HCT116 (cell line): ENCODE measurements around the gene OSBP2. TPM values are rescaled to one million over a fixed set of nuclear protein-coding genes. Genes with fewer than 3 reads are reported as not detected.

Experiments used
- ATAC-seq: fragments of 200-7000 bp; cut with Tn5 transposase; 2 replicates; pipeline ENCODE4 v1.9.1; 2020; ENCODE audit warnings: mild to moderate bottlenecking, moderate library complexity
- BruUV-seq: library from RNA; stranded (reverse); fragments of 400-500 nt; replicated peaks from 2 replicates; lab custom pipeline; 2021; lab: Mats Ljungman, UMichigan
- CTCF ChIA-PET: fragments of 300-600 bp; sonication (Branson Sonifier 250); formaldehyde crosslinking; loops from one replicate; lab custom pipeline; 2021; ENCODE audit warnings: antibody characterized with exemption; lab: Charles Lee
- POLR2A ChIA-PET: fragments of 300-600, 350-600 bp; sonication (Branson Sonifier 250); formaldehyde crosslinking; loops from one replicate; lab custom pipeline; 2021; ENCODE audit warnings: antibody characterized with exemption; lab: Charles Lee
- RAD21 ChIA-PET, 2 experiments: fragments of 300-600 bp; sonication (Branson Sonifier 250); formaldehyde crosslinking; loops; one replicate each; lab custom pipeline; 2023; ENCODE audit warnings: low total read pairs in 2 of 2; ENCODE audit not compliant: uncharacterized antibody in 2 of 2, unreplicated experiment in 2 of 2, low non-redundant PET in 1 of 2; lab: Charles Lee
- DNase-seq: peaks from one replicate; pipeline ENCODE4 v3.0.0-alpha.2; 2010; ENCODE audit warnings: low read depth, low spot score
- H2AFZ ChIP-seq: fragments of 200-600 bp; shearing (Covaris generic), sonication (generic); 2 replicates; pipeline ENCODE4 v1.6.1; 2017; ENCODE audit warnings: low read depth, mixed run types, mixed read lengths, antibody characterized with exemption, low read length; ENCODE audit not compliant: poor library complexity, severe bottlenecking
- H3K27ac ChIP-seq: 2 replicates; pipeline ENCODE4 v1.5.1; 2012; ENCODE audit warnings: low read depth, low read length
- H3K27me3 ChIP-seq: fragments of 200-600 bp; sonication (generic); 2 replicates; pipeline ENCODE4 v1.6.1; 2016; ENCODE audit warnings: mixed run types, low read length, mixed read lengths; ENCODE audit not compliant: insufficient read depth
- H3K36me3 ChIP-seq, 2 experiments: fragments of 200-500 bp in 1 of 2; fragments of 200-600 bp in 1 of 2; sonication (Bioruptor generic) in 1 of 2; sonication (generic) in 1 of 2; 2 replicates each; pipeline versions ENCODE4 v1.5.1 to v1.6.1; 2014 to 2016; ENCODE audit warnings: low read length in 2 of 2, inconsistent platforms in 1 of 2, mixed read lengths in 1 of 2, mixed run types in 1 of 2; ENCODE audit not compliant: insufficient read depth in 2 of 2, control insufficient read depth in 1 of 2
- H3K4me1 ChIP-seq, 2 experiments: fragments of 200-600 bp in 1 of 2; sonication (generic) in 1 of 2; 2 replicates each; pipeline versions ENCODE4 v1.5.1 to v1.6.1; 2012 to 2017; ENCODE audit warnings: low read length in 2 of 2, inconsistent platforms in 1 of 2, mild to moderate bottlenecking in 1 of 2, mixed read lengths in 1 of 2, mixed run types in 1 of 2, moderate library complexity in 1 of 2; ENCODE audit not compliant: insufficient read depth in 2 of 2, control insufficient read depth in 1 of 2
- H3K4me2 ChIP-seq: fragments of 200-600 bp; sonication (generic); 2 replicates; pipeline ENCODE4 v1.6.1; 2017; ENCODE audit warnings: mixed run types, low read length, mixed read lengths
- H3K4me3 ChIP-seq, 2 experiments: fragments of 200-600 bp in 1 of 2; sonication (generic) in 1 of 2; replicated peaks in 1 of 2; 2 replicates each; pipeline ENCODE4 v1.5.1; 2011 to 2016; ENCODE audit warnings: low read length in 2 of 2, control low read depth in 1 of 2, low read depth in 1 of 2, mild to moderate bottlenecking in 1 of 2, mixed read lengths in 1 of 2, mixed run types in 1 of 2
- H3K79me2 ChIP-seq: fragments of 200-600 bp; sonication (generic); 2 replicates; pipeline ENCODE4 v1.6.1; 2017; ENCODE audit warnings: mild to moderate bottlenecking, mixed run types, low read length, moderate library complexity, mixed read lengths; ENCODE audit not compliant: insufficient read depth
- H3K9ac ChIP-seq: fragments of 200-600 bp; sonication (generic); 2 replicates; pipeline ENCODE4 v1.6.1; 2016; ENCODE audit warnings: low read length, mixed read lengths
- H3K9me2 ChIP-seq: fragments of 200-600 bp; sonication (generic), shearing (Covaris generic); 2 replicates; pipeline ENCODE4 v1.6.1; 2017; ENCODE audit warnings: mixed run types, mild to moderate bottlenecking, moderate library complexity; ENCODE audit not compliant: insufficient read depth
- H3K9me3 ChIP-seq, 2 experiments: fragments of 200-500 bp in 1 of 2; fragments of 200-600 bp in 1 of 2; sonication (Bioruptor generic) in 1 of 2; sonication (generic) in 1 of 2; 2 replicates each; pipeline ENCODE4 v1.6.1; 2014 to 2017; ENCODE audit warnings: low read length in 2 of 2, mixed read lengths in 2 of 2, inconsistent platforms in 1 of 2, low read depth in 1 of 2, mild to moderate bottlenecking in 1 of 2, mixed run types in 1 of 2, moderate library complexity in 1 of 2; ENCODE audit not compliant: control insufficient read depth in 1 of 2, insufficient read depth in 1 of 2
- H4K20me1 ChIP-seq: fragments of 200-600 bp; sonication (generic), shearing (Covaris generic); 2 replicates; pipeline ENCODE4 v1.6.1; 2017; ENCODE audit warnings: mixed run types, mild to moderate bottlenecking, moderate library complexity; ENCODE audit not compliant: insufficient read depth
- CBX3 ChIP-seq: IDR thresholded peaks from 2 replicates; pipeline ENCODE4 v1.6.1; 2012; ENCODE audit warnings: low read depth
- CEBPB ChIP-seq: IDR thresholded peaks from 2 replicates; pipeline ENCODE4 v1.6.1; 2012; ENCODE audit warnings: low read depth
- JUND ChIP-seq: IDR thresholded peaks from 2 replicates; pipeline ENCODE4 v1.6.1; 2012
- POLR2A ChIP-seq: IDR thresholded peaks from 2 replicates; pipeline ENCODE4 v1.7.0; 2011; ENCODE audit warnings: borderline replicate concordance; ENCODE audit not compliant: insufficient read depth, insufficient read length; ENCODE audit errors: extremely low read depth
- SIN3A ChIP-seq: IDR thresholded peaks from 2 replicates; pipeline ENCODE4 v1.6.1; 2012; ENCODE audit warnings: low read depth
- SP1 ChIP-seq: IDR thresholded peaks from 2 replicates; pipeline ENCODE4 v1.6.1; 2012; ENCODE audit warnings: low read depth
- SRF ChIP-seq: IDR thresholded peaks from 2 replicates; pipeline ENCODE4 v1.6.1; 2012; ENCODE audit warnings: low read depth
- YY1 ChIP-seq: IDR thresholded peaks from 2 replicates; pipeline ENCODE4 v1.6.1; 2011; ENCODE audit warnings: low read length, low read depth, moderate library complexity, mild to moderate bottlenecking; ENCODE audit not compliant: insufficient replicate concordance; ENCODE audit errors: extremely low read depth
- ZFX ChIP-seq: fragments of 450-650 bp; IDR thresholded peaks from 2 replicates; pipeline ENCODE4 v1.6.1; 2017
- intact Hi-C: fragments of 100-400 bp; cut with micrococcal nuclease; formaldehyde crosslinking; loops from 2 replicates; pipeline ENCODE4 v1.10.0; 2022
- total RNA-seq: library from RNA; stranded (reverse); gene quantifications from one replicate; pipeline ENCODE4 v1.2.1, GENCODE V29; 2021; ENCODE audit not compliant: unreplicated experiment
- TF ChIP-seq, protein P1 (sequence below), 3 experiments: fragments of 200-600 bp in 1 of 3; sonication (generic) in 1 of 3; IDR thresholded peaks in 2 of 3; conservative IDR thresholded peaks in 1 of 3; 2 replicates each; pipeline ENCODE4 v1.5.1; 2012 to 2017; ENCODE audit warnings: low read depth in 2 of 3, low read length in 2 of 3, antibody characterized with exemption in 1 of 3, borderline replicate concordance in 1 of 3, control low read depth in 1 of 3, mild to moderate bottlenecking in 1 of 3, mixed read lengths in 1 of 3, mixed run types in 1 of 3, moderate library complexity in 1 of 3; ENCODE audit not compliant: insufficient read depth in 1 of 3
- TF ChIP-seq, protein P2 (sequence below): IDR thresholded peaks from 2 replicates; pipeline ENCODE4 v1.6.1; 2011; ENCODE audit warnings: mild to moderate bottlenecking, low read length, moderate library complexity; ENCODE audit not compliant: insufficient replicate concordance; ENCODE audit errors: extremely low read depth

The OSBP2 gene
- total RNA-seq, 1 experiment from 2014 or later = 12.9 TPM

GRCh38 chr22:30685178-30685577 lies 9.5 kb upstream of the OSBP2 start:
- Histone ChIP-seq H3K27ac (no peak overlapping the region), H3K4me3 (no peak overlapping the region), H3K36me3 (no peaks in the 10 kb centered on the region), H3K9me2 (no peaks in the 10 kb centered on the region), H3K27me3 (no peaks in the 10 kb centered on the region), H2AFZ (no peak overlapping the region), H3K9me3 (no peaks in the 10 kb centered on the region), H4K20me1 (no peaks in the 10 kb centered on the region), H3K4me2 (no peak overlapping the region), H3K79me2 (no peaks in the 10 kb centered on the region), H3K9ac (no peak overlapping the region), H3K4me1 (peaks cover 7 to 14% of the 10 kb centered on the region in 2 experiments)
- TF ChIP-seq SP1 (no peak), JUND (no peak), ZFX (no peak), SRF (no peak), SIN3A (no peak), POLR2A (no peak)
- TF ChIP-seq, protein P1, sequence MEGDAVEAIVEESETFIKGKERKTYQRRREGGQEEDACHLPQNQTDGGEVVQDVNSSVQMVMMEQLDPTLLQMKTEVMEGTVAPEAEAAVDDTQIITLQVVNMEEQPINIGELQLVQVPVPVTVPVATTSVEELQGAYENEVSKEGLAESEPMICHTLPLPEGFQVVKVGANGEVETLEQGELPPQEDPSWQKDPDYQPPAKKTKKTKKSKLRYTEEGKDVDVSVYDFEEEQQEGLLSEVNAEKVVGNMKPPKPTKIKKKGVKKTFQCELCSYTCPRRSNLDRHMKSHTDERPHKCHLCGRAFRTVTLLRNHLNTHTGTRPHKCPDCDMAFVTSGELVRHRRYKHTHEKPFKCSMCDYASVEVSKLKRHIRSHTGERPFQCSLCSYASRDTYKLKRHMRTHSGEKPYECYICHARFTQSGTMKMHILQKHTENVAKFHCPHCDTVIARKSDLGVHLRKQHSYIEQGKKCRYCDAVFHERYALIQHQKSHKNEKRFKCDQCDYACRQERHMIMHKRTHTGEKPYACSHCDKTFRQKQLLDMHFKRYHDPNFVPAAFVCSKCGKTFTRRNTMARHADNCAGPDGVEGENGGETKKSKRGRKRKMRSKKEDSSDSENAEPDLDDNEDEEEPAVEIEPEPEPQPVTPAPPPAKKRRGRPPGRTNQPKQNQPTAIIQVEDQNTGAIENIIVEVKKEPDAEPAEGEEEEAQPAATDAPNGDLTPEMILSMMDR (IDR thresholded peaks at IDR 0.05 in 2 of 3, conservative IDR thresholded peaks at IDR 0.05 in 1 of 3; ENCODE audit: borderline replicate concordance in 1 of 3, insufficient read depth in 1 of 3, low read depth in 2 of 3, low read length in 2 of 3) = no peak
- no TSS peak for BruUV-seq
- ChIA-PET POLR2A (no interaction called here), RAD21 (no interaction called here), CTCF (no interaction called here)
- ATAC-seq (no peak), DNase-seq (no peak)
- intact Hi-C loops = no loop called here

GRCh38 chr22:30687358-30687757 lies 7.3 kb upstream of the OSBP2 start:
- ChIA-PET RAD21 (no interaction called here), CTCF (no interaction called here), POLR2A (no interaction called here)
- no peak overlapping the region for H3K27ac ChIP-seq
- no peak overlapping the region for H2AFZ ChIP-seq
- no peaks in the 10 kb centered on the region for H4K20me1 ChIP-seq
- H3K4me1 ChIP-seq = peaks cover 7 to 14% of the 10 kb centered on the region in 2 experiments
- intact Hi-C loops = no loop called here
- no TSS peak for BruUV-seq
- no peak for ATAC-seq
- no peaks in the 10 kb centered on the region for H3K9me2 ChIP-seq
- H3K27me3 ChIP-seq = no peaks in the 10 kb centered on the region
- no peaks in the 10 kb centered on the region for H3K9me3 ChIP-seq
- DNase-seq = no peak
- no peak overlapping the region for H3K4me3 ChIP-seq
- H3K79me2 ChIP-seq = no peaks in the 10 kb centered on the region
- H3K9ac ChIP-seq = no peak overlapping the region
- no peak overlapping the region for H3K4me2 ChIP-seq
- no peaks in the 10 kb centered on the region for H3K36me3 ChIP-seq
- TF ChIP-seq, protein P2, sequence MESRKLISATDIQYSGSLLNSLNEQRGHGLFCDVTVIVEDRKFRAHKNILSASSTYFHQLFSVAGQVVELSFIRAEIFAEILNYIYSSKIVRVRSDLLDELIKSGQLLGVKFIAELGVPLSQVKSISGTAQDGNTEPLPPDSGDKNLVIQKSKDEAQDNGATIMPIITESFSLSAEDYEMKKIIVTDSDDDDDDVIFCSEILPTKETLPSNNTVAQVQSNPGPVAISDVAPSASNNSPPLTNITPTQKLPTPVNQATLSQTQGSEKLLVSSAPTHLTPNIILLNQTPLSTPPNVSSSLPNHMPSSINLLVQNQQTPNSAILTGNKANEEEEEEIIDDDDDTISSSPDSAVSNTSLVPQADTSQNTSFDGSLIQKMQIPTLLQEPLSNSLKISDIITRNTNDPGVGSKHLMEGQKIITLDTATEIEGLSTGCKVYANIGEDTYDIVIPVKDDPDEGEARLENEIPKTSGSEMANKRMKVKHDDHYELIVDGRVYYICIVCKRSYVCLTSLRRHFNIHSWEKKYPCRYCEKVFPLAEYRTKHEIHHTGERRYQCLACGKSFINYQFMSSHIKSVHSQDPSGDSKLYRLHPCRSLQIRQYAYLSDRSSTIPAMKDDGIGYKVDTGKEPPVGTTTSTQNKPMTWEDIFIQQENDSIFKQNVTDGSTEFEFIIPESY = no peak
- TF ChIP-seq YY1 (no peak), CEBPB (no peak), CBX3 (no peak), POLR2A (no peak)
- TF ChIP-seq, protein P1 (IDR thresholded peaks at IDR 0.05 in 2 of 3, conservative IDR thresholded peaks at IDR 0.05 in 1 of 3; ENCODE audit: borderline replicate concordance in 1 of 3, insufficient read depth in 1 of 3, low read depth in 2 of 3, low read length in 2 of 3) = no peak
